Measurements from ENCODE around the gene SDR39U1. TPM values are rescaled to one million over a fixed set of nuclear protein-coding genes. Genes with fewer than 3 reads are reported as not detected.

The SDR39U1 gene
- total RNA-seq, 2 donors from 2014 or later, result 36.6 to 45.7 TPM

GRCh38 chr14:24437736-24438067, 4.9 kb downstream of the SDR39U1 start:
- H3K4me1 Mint-ChIP-seq, result peaks cover 44% of the 10 kb centered on the region
- H3K4me3 Mint-ChIP-seq, result peak overlapping the region; percentile 27
- H3K36me3 Mint-ChIP-seq (ENCODE audit: low read depth), result peaks cover 100% of the 10 kb centered on the region
- H3K27me3 Mint-ChIP-seq, result no peaks in the 10 kb centered on the region
- H3K27ac Mint-ChIP-seq, result peak overlapping the region; percentile 68
- H3K9me3 Mint-ChIP-seq, result no peaks in the 10 kb centered on the region
- no peak for ATAC-seq (replicated peaks)

GRCh38 chr14:24437020-24437735, 5.4 kb downstream of the SDR39U1 start:
- Mint-ChIP-seq H3K9me3 (no peaks in the 10 kb centered on the region), H3K4me3 (no peak overlapping the region), H3K27ac (peak overlapping the region; percentile 68), H3K4me1 (peaks cover 44% of the 10 kb centered on the region), H3K27me3 (no peaks in the 10 kb centered on the region), H3K36me3 (ENCODE audit: low read depth) (peaks cover 99% of the 10 kb centered on the region)
- ATAC-seq (replicated peaks), result no peak

DNA sequence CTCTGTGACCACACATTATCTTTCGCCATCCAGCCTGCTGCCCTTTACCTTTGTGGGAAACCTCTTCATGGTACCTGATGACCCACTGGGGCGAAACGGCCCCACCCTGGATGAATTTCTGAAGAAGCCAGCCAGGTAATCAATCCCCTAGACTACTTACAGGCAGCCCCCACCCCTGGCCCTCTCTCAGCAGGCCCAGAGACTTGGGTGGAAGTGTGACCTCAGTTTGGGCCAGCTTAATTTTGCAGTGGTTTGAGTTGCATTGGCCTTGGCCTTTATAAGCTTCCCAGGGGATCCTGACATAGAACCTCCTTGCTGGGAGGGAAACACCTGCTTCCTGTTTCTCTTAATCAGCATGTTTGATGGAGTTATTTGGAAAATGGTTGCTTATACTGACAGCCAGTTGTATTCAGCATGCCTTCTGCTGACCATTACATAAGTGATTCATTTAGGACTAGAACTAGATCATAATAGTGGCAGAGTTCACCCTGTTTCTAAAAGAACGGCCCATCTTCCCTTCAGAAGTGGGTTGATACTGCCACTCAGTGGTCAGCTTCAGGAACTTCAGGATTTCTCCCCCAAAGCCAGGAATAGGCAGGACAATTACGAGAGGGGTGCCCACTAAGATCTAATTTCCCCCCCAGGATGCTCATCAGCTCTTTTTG, 6.1 kb downstream of the SDR39U1 start:
- no peaks in the 10 kb centered on the region for H3K27me3 Mint-ChIP-seq
- peak; percentile 44 for ATAC-seq (replicated peaks)
- peaks cover 99% of the 10 kb centered on the region for H3K36me3 Mint-ChIP-seq (ENCODE audit: low read depth)
- H3K4me1 Mint-ChIP-seq, result peaks cover 45% of the 10 kb centered on the region
- no peak overlapping the region for H3K27ac Mint-ChIP-seq
- H3K9me3 Mint-ChIP-seq, result no peaks in the 10 kb centered on the region
- H3K4me3 Mint-ChIP-seq, result no peak overlapping the region

- H3K36me3 Mint-ChIP-seq (ENCODE audit: low read depth), result peaks cover 99% of the 10 kb centered on the region
- peaks cover 45% of the 10 kb centered on the region for H3K4me1 Mint-ChIP-seq
- H3K4me3 Mint-ChIP-seq, result no peak overlapping the region
- no peak for ATAC-seq (replicated peaks)
- H3K27ac Mint-ChIP-seq, result no peak overlapping the region
- H3K9me3 Mint-ChIP-seq, result no peaks in the 10 kb centered on the region
- no peaks in the 10 kb centered on the region for H3K27me3 Mint-ChIP-seq
These were observed 6.6 kb downstream of the SDR39U1 start for GRCh38 chr14:24435998-24436354.

DNA sequence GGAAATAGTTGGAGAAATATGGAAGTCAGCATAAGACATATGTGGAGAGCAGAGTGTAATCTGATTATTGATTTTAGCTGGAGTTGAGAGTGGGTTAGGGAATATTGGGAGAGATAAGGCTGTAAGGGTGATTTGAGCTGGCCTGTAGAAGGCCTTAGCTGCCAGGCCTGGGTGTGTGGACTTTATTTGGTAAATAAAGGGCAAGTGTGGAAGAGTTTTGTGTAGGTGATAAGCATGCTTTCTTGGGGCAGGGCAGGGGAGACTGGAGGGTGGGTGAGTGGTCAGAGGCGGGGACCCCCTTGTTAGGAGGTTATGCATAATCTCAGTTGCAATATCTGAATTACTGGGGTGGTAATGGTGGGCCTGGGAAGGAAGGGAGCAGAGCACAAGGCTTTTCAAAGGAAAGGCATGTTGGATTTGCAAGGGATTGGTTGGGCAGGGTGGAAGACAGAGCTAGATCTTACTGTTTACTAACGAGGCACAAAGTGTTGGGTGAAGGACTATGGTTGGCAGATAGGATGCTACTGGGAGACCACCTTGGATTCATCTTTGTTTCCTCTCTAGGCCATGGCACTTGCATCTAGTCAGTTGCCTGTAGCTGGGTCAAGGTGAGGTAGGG, 7.3 kb downstream of the SDR39U1 start:
- Mint-ChIP-seq H3K9me3 (no peaks in the 10 kb centered on the region), H3K27me3 (no peaks in the 10 kb centered on the region), H3K4me3 (no peak overlapping the region), H3K36me3 (ENCODE audit: low read depth) (peaks cover 99% of the 10 kb centered on the region), H3K27ac (peak overlapping the region; percentile 12), H3K4me1 (peaks cover 39% of the 10 kb centered on the region)
- no peak for ATAC-seq (replicated peaks)

DNA sequence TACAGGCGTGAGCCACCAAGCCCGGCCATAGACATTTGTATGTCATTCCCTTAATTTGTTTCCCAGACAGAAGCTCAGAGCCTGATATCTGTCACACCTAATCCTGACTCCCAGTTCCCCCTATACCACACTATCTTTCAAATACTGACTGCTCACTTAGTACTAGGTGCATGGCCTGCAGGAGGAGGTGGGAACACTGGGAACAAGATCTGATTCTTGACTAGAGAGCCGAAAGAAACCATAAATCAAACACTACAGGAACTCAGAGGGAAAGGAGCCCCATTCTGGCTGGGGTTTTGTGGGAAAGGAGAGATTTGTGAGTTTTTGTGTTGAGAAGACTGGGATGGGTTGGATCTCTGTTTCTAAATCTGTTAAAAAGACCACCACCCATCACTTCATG, 7.9 kb downstream of the SDR39U1 start:
- H3K4me1 Mint-ChIP-seq, result peaks cover 39% of the 10 kb centered on the region
- H3K27me3 Mint-ChIP-seq, result no peaks in the 10 kb centered on the region
- H3K27ac Mint-ChIP-seq, result peak overlapping the region; percentile 12
- ATAC-seq (replicated peaks), result no peak
- no peaks in the 10 kb centered on the region for H3K9me3 Mint-ChIP-seq
- H3K4me3 Mint-ChIP-seq, result no peak overlapping the region
- H3K36me3 Mint-ChIP-seq (ENCODE audit: low read depth), result peaks cover 94% of the 10 kb centered on the region

GRCh38 chr14:24434036-24434435, 8.5 kb downstream of the SDR39U1 start:
- no peaks in the 10 kb centered on the region for H3K9me3 Mint-ChIP-seq
- peaks cover 42% of the 10 kb centered on the region for H3K4me1 Mint-ChIP-seq
- ATAC-seq (replicated peaks), result no peak
- no peak overlapping the region for H3K4me3 Mint-ChIP-seq
- no peaks in the 10 kb centered on the region for H3K27me3 Mint-ChIP-seq
- peaks cover 87% of the 10 kb centered on the region for H3K36me3 Mint-ChIP-seq (ENCODE audit: low read depth)
- no peak overlapping the region for H3K27ac Mint-ChIP-seq

- ATAC-seq (replicated peaks), result no peak
- Mint-ChIP-seq H3K9me3 (no peaks in the 10 kb centered on the region), H3K27ac (peak overlapping the region; percentile 96), H3K4me1 (peaks cover 33% of the 10 kb centered on the region), H3K36me3 (ENCODE audit: low read depth) (peaks cover 72% of the 10 kb centered on the region), H3K4me3 (peak overlapping the region; percentile 84), H3K27me3 (no peaks in the 10 kb centered on the region)
These were observed 10.1 kb downstream of the SDR39U1 start for GRCh38 chr14:24432259-24433131.

DNA sequence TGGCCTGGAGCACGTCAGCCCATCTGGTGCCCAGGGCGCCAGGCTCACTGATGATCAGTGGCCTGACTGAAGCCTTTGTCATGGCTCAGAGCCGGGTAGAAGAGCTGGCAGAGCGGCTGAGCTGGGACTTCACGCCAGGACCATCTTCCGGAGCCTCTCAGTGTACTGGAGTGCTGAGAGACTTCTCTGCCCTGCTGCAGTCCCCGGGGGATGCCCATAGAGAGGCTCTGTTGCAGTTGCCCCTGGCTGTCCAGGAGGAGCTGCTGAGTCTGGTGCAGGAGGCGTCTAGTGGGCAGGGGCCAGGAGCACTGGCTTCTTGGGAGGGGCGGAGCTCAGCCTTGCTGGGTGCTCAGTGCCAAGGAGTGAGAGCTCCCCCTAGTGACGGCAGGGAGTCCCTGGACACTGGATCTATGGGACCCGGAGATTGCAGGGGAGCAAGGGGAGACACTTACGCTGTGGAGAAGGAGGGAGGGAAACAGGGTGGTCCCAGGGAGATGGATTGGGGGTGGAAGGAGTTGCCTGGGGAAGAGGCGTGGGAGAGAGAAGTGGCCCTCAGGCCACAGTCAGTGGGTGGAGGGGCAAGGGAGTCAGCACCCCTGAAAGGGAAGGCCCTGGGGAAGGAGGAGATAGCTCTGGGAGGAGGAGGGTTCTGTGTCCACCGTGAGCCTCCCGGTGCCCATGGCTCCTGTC, 10.9 kb downstream of the SDR39U1 start:
- peak overlapping the region; percentile 96 for H3K27ac Mint-ChIP-seq
- peaks cover 32% of the 10 kb centered on the region for H3K4me1 Mint-ChIP-seq
- H3K9me3 Mint-ChIP-seq, result no peaks in the 10 kb centered on the region
- H3K36me3 Mint-ChIP-seq (ENCODE audit: low read depth), result peaks cover 64% of the 10 kb centered on the region
- no peaks in the 10 kb centered on the region for H3K27me3 Mint-ChIP-seq
- ATAC-seq (replicated peaks), result peak; percentile 56
- peak overlapping the region; percentile 84 for H3K4me3 Mint-ChIP-seq

GRCh38 chr14:24430682-24431568, 11.7 kb downstream of the SDR39U1 start:
- Mint-ChIP-seq H3K9me3 (no peaks in the 10 kb centered on the region), H3K27me3 (no peaks in the 10 kb centered on the region), H3K4me3 (peak overlapping the region; percentile 84), H3K27ac (peak overlapping the region; percentile 96), H3K4me1 (peaks cover 34% of the 10 kb centered on the region), H3K36me3 (ENCODE audit: low read depth) (peaks cover 56% of the 10 kb centered on the region)
- peak; percentile 52 for ATAC-seq (replicated peaks)

- Mint-ChIP-seq H3K4me1 (peaks cover 34% of the 10 kb centered on the region), H3K27me3 (no peaks in the 10 kb centered on the region)
- ATAC-seq (replicated peaks), result peak; percentile 75
These were observed 12.4 kb downstream of the SDR39U1 start for GRCh38 chr14:24430143-24430681.

GRCh38 chr14:24429395-24430142, 13.0 kb downstream of the SDR39U1 start, which contains the start of the genes CBLN3 and KHNYN:
Gene CBLN3, minus strand, starts transcription at chr14:24429668. Its CDS starts 614 bp downstream, at chr14:24429054.
Gene KHNYN, plus strand, starts transcription at chr14:24429954. Its CDS starts 777 bp downstream, at chr14:24430731.
- H3K36me3 Mint-ChIP-seq (ENCODE audit: low read depth), result peaks cover 43% of the 10 kb centered on the region
- H3K4me1 Mint-ChIP-seq, result peaks cover 35% of the 10 kb centered on the region
- H3K4me3 Mint-ChIP-seq, result peak within 1 kb of the TSS; percentile 84
- no peaks in the 10 kb centered on the region for H3K27me3 Mint-ChIP-seq
- H3K9me3 Mint-ChIP-seq, result peaks cover 3% of the 10 kb centered on the region
- H3K27ac Mint-ChIP-seq, result peak within 1 kb of the TSS; percentile 96
- peak; percentile 87 for ATAC-seq (replicated peaks)

More at GRCh38 chr14:24430143-24430681, 12.4 kb downstream of the SDR39U1 start:
- Mint-ChIP-seq H3K27ac (peak overlapping the region; percentile 96), H3K4me3 (peak overlapping the region; percentile 84), H3K36me3 (ENCODE audit: low read depth) (peaks cover 49% of the 10 kb centered on the region), H3K9me3 (peaks cover 1% of the 10 kb centered on the region)
